Suprapubic skin (tissue), 4 donors: ENCODE measurements around the gene DUS1L. TPM values are rescaled to one million over a fixed set of nuclear protein-coding genes. Genes with fewer than 3 reads are reported as not detected.
A peak's percentile ranks its signal among the peaks of the same experiment; 100 is the strongest.

Experiments used
- DNase-seq, 2 donors: peaks; one replicate each; pipeline ENCODE4 v3.0.0-alpha.2; 2019; ENCODE audit warnings: low spot score in 2 of 2
- H3K27ac ChIP-seq: fragments of 200-600 bp; sonication (generic); one replicate; pipeline ENCODE4 v1.5.1; 2019
- H3K27me3 ChIP-seq: fragments of 200-600 bp; sonication (generic); one replicate; pipeline ENCODE4 v1.5.1; 2019
- H3K36me3 ChIP-seq: fragments of 200-600 bp; sonication (generic); one replicate; pipeline ENCODE4 v1.5.1; 2019
- H3K4me1 ChIP-seq: fragments of 200-600 bp; sonication (generic); one replicate; pipeline ENCODE4 v1.5.1; 2019
- H3K4me3 ChIP-seq: fragments of 200-600 bp; sonication (generic); one replicate; pipeline ENCODE4 v1.5.1; 2019; ENCODE audit warnings: mild to moderate bottlenecking
- H3K9me3 ChIP-seq: fragments of 200-600 bp; sonication (generic); one replicate; pipeline ENCODE4 v1.5.1; 2019
- CTCF ChIP-seq, 2 donors: fragments of 200-600 bp in 1 of 2; fragments of 450-650 bp in 1 of 2; sonication (generic) in 1 of 2; IDR thresholded peaks; one replicate each; pipeline ENCODE4 v1.5.1; 2016 to 2019; ENCODE audit warnings: antibody characterized with exemption in 2 of 2, mild to moderate bottlenecking in 1 of 2, moderate library complexity in 1 of 2
- EP300 ChIP-seq: sonication (generic); formaldehyde crosslinking; IDR thresholded peaks from one replicate; pipeline ENCODE4 v1.6.1; 2017; ENCODE audit warnings: antibody characterized with exemption
- POLR2A ChIP-seq, 2 donors: fragments of 450-650 bp; IDR thresholded peaks; one replicate each; pipeline ENCODE4 v1.6.1; 2017; ENCODE audit warnings: antibody characterized with exemption in 2 of 2, mild to moderate bottlenecking in 2 of 2, moderate library complexity in 2 of 2
- POLR2AphosphoS5 ChIP-seq, 3 donors: sonication (generic); formaldehyde crosslinking; IDR thresholded peaks; one replicate each; pipeline ENCODE4 v1.6.1; 2017; ENCODE audit warnings: antibody characterized with exemption in 3 of 3
- WGBS: methylation state at CpG from one replicate; pipeline ENCODE4 v1.1.5; 2018; 5-methylcytosine and 5-hydroxymethylcytosine counted together
- total RNA-seq, 4 donors: library from RNA; depleted of rRNA; stranded (reverse); fragments of >200 nt; gene quantifications; one replicate each; pipeline ENCODE4 v1.1.0, GENCODE V29; 2016

DUS1L gene
- total RNA-seq, 4 donors from 2014 or later = 79.3 to 176 (median 108) TPM

GRCh38 chr17:82098939-82099763 lies 33.5 kb upstream of the DUS1L start:
- no peaks in the 10 kb centered on the region for H3K27me3 ChIP-seq
- peak overlapping the region; percentile 75 for H3K4me3 ChIP-seq
- peak overlapping the region; percentile 97 for H3K27ac ChIP-seq
- TF ChIP-seq EP300 (no peak), CTCF (IDR thresholded peaks at IDR 0.05) (no peak), POLR2A (IDR thresholded peaks at IDR 0.05) (no peak), POLR2AphosphoS5 (IDR thresholded peaks at IDR 0.05) (peak in 1 of 3 donors; percentile 13)
- peaks cover 21% of the 10 kb centered on the region for H3K36me3 ChIP-seq
- DNase-seq = no peak
- 2% methylated on average over 18 of the region's 80 CpGs for WGBS
- peaks cover 73% of the 10 kb centered on the region for H3K4me1 ChIP-seq
- H3K9me3 ChIP-seq = no peaks in the 10 kb centered on the region

GRCh38 chr17:82098169-82098938 lies 32.8 kb upstream of the DUS1L start, which contains the start of gene FASN:
FASN (minus strand) TSS chr17:82098236; CDS start chr17:82096445, 1,791 bp downstream.
- H3K9me3 ChIP-seq = no peaks in the 10 kb centered on the region
- H3K27ac ChIP-seq = peak within 1 kb of the TSS; percentile 97
- H3K36me3 ChIP-seq = peaks cover 29% of the 10 kb centered on the region
- no peaks in the 10 kb centered on the region for H3K27me3 ChIP-seq
- peaks cover 65% of the 10 kb centered on the region for H3K4me1 ChIP-seq
- TF ChIP-seq POLR2AphosphoS5 (IDR thresholded peaks at IDR 0.05) (peak in 2 of 3 donors; percentile 50 to 83), CTCF (IDR thresholded peaks at IDR 0.05) (peak in 1 of 2 donors; percentile 68), EP300 (no peak), POLR2A (IDR thresholded peaks at IDR 0.05) (peak; percentile 79 to 97)
- WGBS = no CpG with 5 or more reads among the region's 124 CpGs
- DNase-seq = peak; percentile 95 to 98
- peak within 1 kb of the TSS; percentile 75 for H3K4me3 ChIP-seq

- WGBS = no CpG with 5 or more reads among the region's 36 CpGs
- TF ChIP-seq CTCF (IDR thresholded peaks at IDR 0.05) (no peak), POLR2A (IDR thresholded peaks at IDR 0.05) (no peak), POLR2AphosphoS5 (IDR thresholded peaks at IDR 0.05) (no peak), EP300 (no peak)
These were observed 32.2 kb upstream of the DUS1L start for GRCh38 chr17:82097919-82098168.

GRCh38 chr17:82097184-82097918 lies 31.7 kb upstream of the DUS1L start:
- no peak for TF ChIP-seq POLR2AphosphoS5 (IDR thresholded peaks at IDR 0.05)
- TF ChIP-seq EP300 = no peak
- no peak for TF ChIP-seq CTCF (IDR thresholded peaks at IDR 0.05)
- no peak for TF ChIP-seq POLR2A (IDR thresholded peaks at IDR 0.05)
- 2% methylated on average over 14 of the region's 77 CpGs for WGBS

More at GRCh38 chr17:82097919-82098168, 32.2 kb upstream of the DUS1L start:
- Histone ChIP-seq H3K27ac (peak overlapping the region; percentile 97), H3K27me3 (no peaks in the 10 kb centered on the region), H3K36me3 (peaks cover 35% of the 10 kb centered on the region), H3K4me3 (peak overlapping the region; percentile 75), H3K4me1 (peaks cover 60% of the 10 kb centered on the region), H3K9me3 (no peaks in the 10 kb centered on the region)
- no peak for DNase-seq

More at GRCh38 chr17:82097184-82097918, 31.7 kb upstream of the DUS1L start:
- peaks cover 58% of the 10 kb centered on the region for H3K4me1 ChIP-seq
- H3K27me3 ChIP-seq = no peaks in the 10 kb centered on the region
- H3K36me3 ChIP-seq = peaks cover 39% of the 10 kb centered on the region
- DNase-seq = no peak
- no peaks in the 10 kb centered on the region for H3K9me3 ChIP-seq
- H3K4me3 ChIP-seq = peak overlapping the region; percentile 75
- peak overlapping the region; percentile 97 for H3K27ac ChIP-seq
